ENCODE measurements around the gene PHAX.

The PHAX gene

DNA sequence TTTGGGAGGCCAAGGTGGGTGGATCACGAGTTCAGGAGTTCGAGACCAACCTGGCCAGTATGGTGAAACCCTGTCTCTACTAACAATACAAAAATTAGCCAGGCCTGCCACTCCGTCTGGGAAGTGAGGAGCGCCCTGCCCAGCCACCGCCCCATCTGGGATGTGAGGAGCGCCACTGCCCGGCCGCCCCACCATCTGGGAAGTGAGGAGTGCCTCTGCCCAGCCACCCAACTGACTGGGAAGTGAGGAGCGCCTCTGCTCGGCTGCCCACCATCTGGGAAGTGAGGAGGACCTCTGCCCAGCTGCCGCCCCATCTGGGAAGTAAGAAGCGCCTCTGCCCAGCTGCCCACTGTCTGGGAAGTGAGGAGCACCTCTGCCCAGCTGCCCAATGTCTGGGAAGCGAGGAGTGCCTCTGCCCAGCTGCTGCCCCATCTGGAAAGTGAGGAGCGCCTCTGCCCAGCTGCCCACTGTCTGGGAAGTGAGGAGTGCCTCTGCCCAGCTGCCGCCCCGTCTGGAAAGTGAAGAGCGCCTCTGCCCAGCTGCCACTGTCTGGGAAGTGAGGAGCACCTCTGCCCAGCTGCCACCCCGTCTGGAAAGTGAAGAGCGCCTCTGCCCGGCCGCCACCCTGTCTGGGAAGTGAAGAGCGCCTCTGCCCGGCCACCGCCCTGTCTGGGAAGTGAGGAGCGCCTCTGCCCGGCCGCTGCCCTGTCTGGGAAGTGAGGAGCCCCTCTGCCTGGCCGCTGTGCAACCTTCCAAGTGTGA, 11.0 kb upstream of the PHAX start:
- no peak overlapping the region for H3K27ac ChIP-seq (ENCODE audit: low read length, poor library complexity, severe bottlenecking)
- H3K36me3 ChIP-seq (ENCODE audit: control insufficient read depth in 1 of 2, insufficient read depth in 2 of 2, low read depth in 1 of 2, low read length in 2 of 2) = peaks cover 28 to 42% of the 10 kb centered on the region in 2 experiments
- H3K9ac ChIP-seq (ENCODE audit: low read length) = no peak overlapping the region
- H3K4ac ChIP-seq (ENCODE audit: low read depth in 1 of 2, low read length in 2 of 2) = no peak overlapping the region
- H2AFZ ChIP-seq (ENCODE audit: low read depth, low read length) = no peak overlapping the region
- H3K79me1 ChIP-seq (replicated peaks; ENCODE audit: low read length, poor library complexity, severe bottlenecking) = peaks cover 28% of the 10 kb centered on the region
- 98% methylated on average over 27 of the region's 28 CpGs for WGBS
- no peak overlapping the region for H3K4me3 ChIP-seq (ENCODE audit: insufficient read depth in 1 of 2, low read depth in 1 of 2, low read length in 2 of 2)
- no peak overlapping the region for H2BK120ac ChIP-seq (ENCODE audit: low read depth, low read length)
- no peak overlapping the region for H3K18ac ChIP-seq (ENCODE audit: low read depth in 1 of 2, low read length in 2 of 2)
- H3K9me3 ChIP-seq (ENCODE audit: control insufficient read depth, low read length) = no peaks in the 10 kb centered on the region
- no peak for DNase-seq
- no peak overlapping the region for H4K8ac ChIP-seq (ENCODE audit: low read length)
- H2BK12ac ChIP-seq (ENCODE audit: low read length in 2 of 2) = no peak overlapping the region
- no peak overlapping the region for H2BK15ac ChIP-seq (ENCODE audit: low read depth, poor library complexity, severe bottlenecking)
- H3K4me2 ChIP-seq (ENCODE audit: low read length, poor library complexity, severe bottlenecking) = no peak overlapping the region
- H4K91ac ChIP-seq (ENCODE audit: low read length) = no peak overlapping the region
- H3K23ac ChIP-seq (ENCODE audit: low read length in 2 of 2) = no peak overlapping the region
- H3K4me1 ChIP-seq (ENCODE audit: control insufficient read depth, insufficient read depth, low read depth, low read length) = peaks cover 11% of the 10 kb centered on the region
- no peak overlapping the region for H3K14ac ChIP-seq (ENCODE audit: low read length in 2 of 2)
- H2BK5ac ChIP-seq (ENCODE audit: low read depth, low read length, poor library complexity, severe bottlenecking) = no peak overlapping the region
- no peak overlapping the region for H2AK5ac ChIP-seq (ENCODE audit: low read length, severe bottlenecking)
- no peaks in the 10 kb centered on the region for H3K27me3 ChIP-seq (ENCODE audit: control insufficient read depth in 1 of 2, insufficient read depth in 1 of 2, low read length in 2 of 2)

DNA sequence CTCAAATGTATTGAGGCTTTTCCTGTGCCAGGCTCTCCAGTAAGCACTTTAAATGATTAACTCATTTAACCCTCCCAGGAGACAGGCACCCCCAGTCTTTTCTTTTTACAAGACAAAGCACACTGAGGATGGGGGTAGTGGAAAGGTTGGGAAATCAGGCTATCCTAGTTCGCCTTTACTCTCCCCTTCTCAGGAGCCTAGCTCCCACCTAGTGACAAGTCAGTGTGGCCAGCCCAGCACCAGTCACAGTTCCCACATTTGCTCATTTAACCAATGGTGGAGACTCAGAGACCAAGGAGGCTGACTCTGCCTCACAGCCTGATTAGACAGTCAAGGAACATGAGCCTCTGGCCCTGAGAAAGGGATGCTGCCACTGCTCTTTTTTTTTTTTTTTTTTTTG, 9.2 kb upstream of the PHAX start:
- no peak overlapping the region for H2BK12ac ChIP-seq (ENCODE audit: low read length in 2 of 2)
- no peak overlapping the region for H3K9ac ChIP-seq (ENCODE audit: low read length)
- H3K4me1 ChIP-seq (ENCODE audit: control insufficient read depth, insufficient read depth, low read depth, low read length) = peaks cover 11% of the 10 kb centered on the region
- peaks cover 19 to 28% of the 10 kb centered on the region in 2 experiments for H3K36me3 ChIP-seq (ENCODE audit: control insufficient read depth in 1 of 2, insufficient read depth in 2 of 2, low read depth in 1 of 2, low read length in 2 of 2)
- no peak overlapping the region for H3K14ac ChIP-seq (ENCODE audit: low read length in 2 of 2)
- 100% methylated on average over 1 of the region's 1 CpG for WGBS
- no peak overlapping the region for H3K4me3 ChIP-seq (ENCODE audit: insufficient read depth in 1 of 2, low read depth in 1 of 2, low read length in 2 of 2)
- no peak overlapping the region for H4K8ac ChIP-seq (ENCODE audit: low read length)
- no peak overlapping the region for H3K27ac ChIP-seq (ENCODE audit: low read length, poor library complexity, severe bottlenecking)
- no peak overlapping the region for H2BK15ac ChIP-seq (ENCODE audit: low read depth, poor library complexity, severe bottlenecking)
- no peak overlapping the region for H3K4me2 ChIP-seq (ENCODE audit: low read length, poor library complexity, severe bottlenecking)
- no peak for DNase-seq
- H2BK120ac ChIP-seq (ENCODE audit: low read depth, low read length) = no peak overlapping the region
- peaks cover 23% of the 10 kb centered on the region for H3K79me1 ChIP-seq (replicated peaks; ENCODE audit: low read length, poor library complexity, severe bottlenecking)
- H3K4ac ChIP-seq (ENCODE audit: low read depth in 1 of 2, low read length in 2 of 2) = no peak overlapping the region
- no peak overlapping the region for H2BK5ac ChIP-seq (ENCODE audit: low read depth, low read length, poor library complexity, severe bottlenecking)
- no peak overlapping the region for H2AFZ ChIP-seq (ENCODE audit: low read depth, low read length)
- H3K9me3 ChIP-seq (ENCODE audit: control insufficient read depth, low read length) = no peaks in the 10 kb centered on the region
- no peak overlapping the region for H3K18ac ChIP-seq (ENCODE audit: low read depth in 1 of 2, low read length in 2 of 2)
- no peaks in the 10 kb centered on the region for H3K27me3 ChIP-seq (ENCODE audit: control insufficient read depth in 1 of 2, insufficient read depth in 1 of 2, low read length in 2 of 2)
- no peak overlapping the region for H3K23ac ChIP-seq (ENCODE audit: low read length in 2 of 2)
- H4K91ac ChIP-seq (ENCODE audit: low read length) = no peak overlapping the region
- no peak overlapping the region for H2AK5ac ChIP-seq (ENCODE audit: low read length, severe bottlenecking)

- peak within 1 kb of the TSS; percentile 96 for H3K27ac ChIP-seq (ENCODE audit: low read length, poor library complexity, severe bottlenecking)
- peak; percentile 94 for DNase-seq
- peak within 1 kb of the TSS; percentile 79 for H2BK5ac ChIP-seq (ENCODE audit: low read depth, low read length, poor library complexity, severe bottlenecking)
- peaks cover 11% of the 10 kb centered on the region for H3K4me1 ChIP-seq (ENCODE audit: control insufficient read depth, insufficient read depth, low read depth, low read length)
- H2BK120ac ChIP-seq (ENCODE audit: low read depth, low read length) = peak within 1 kb of the TSS; percentile 90
- no peaks in the 10 kb centered on the region for H3K9me3 ChIP-seq (ENCODE audit: control insufficient read depth, low read length)
- H3K4ac ChIP-seq (ENCODE audit: low read depth in 1 of 2, low read length in 2 of 2) = peak within 1 kb of the TSS; percentile 58 to 82
- H2BK12ac ChIP-seq (ENCODE audit: low read length in 2 of 2) = peak within 1 kb of the TSS in 1 of 2 experiments; percentile 95
- H3K18ac ChIP-seq (ENCODE audit: low read depth in 1 of 2, low read length in 2 of 2) = peak within 1 kb of the TSS; percentile 91 to 96
- peak within 1 kb of the TSS; percentile 87 for H3K9ac ChIP-seq (ENCODE audit: low read length)
- WGBS = under 1% methylated on average over 35 of the region's 44 CpGs
- peak within 1 kb of the TSS; percentile 82 to 86 for H3K4me3 ChIP-seq (ENCODE audit: insufficient read depth in 1 of 2, low read depth in 1 of 2, low read length in 2 of 2)
- peaks cover 17% of the 10 kb centered on the region for H3K79me1 ChIP-seq (replicated peaks; ENCODE audit: low read length, poor library complexity, severe bottlenecking)
- H2BK15ac ChIP-seq (ENCODE audit: low read depth, poor library complexity, severe bottlenecking) = peak within 1 kb of the TSS; percentile 48
- peak within 1 kb of the TSS; percentile 80 for H4K8ac ChIP-seq (ENCODE audit: low read length)
- H2AFZ ChIP-seq (ENCODE audit: low read depth, low read length) = peak within 1 kb of the TSS; percentile 96
- peak within 1 kb of the TSS in 1 of 2 experiments; percentile 92 for H3K14ac ChIP-seq (ENCODE audit: low read length in 2 of 2)
- H3K4me2 ChIP-seq (ENCODE audit: low read length, poor library complexity, severe bottlenecking) = peak within 1 kb of the TSS; percentile 84
- no peak within 1 kb of the TSS for H2AK5ac ChIP-seq (ENCODE audit: low read length, severe bottlenecking)
- H3K23ac ChIP-seq (ENCODE audit: low read length in 2 of 2) = peak within 1 kb of the TSS in 1 of 2 experiments; percentile 83
- peak within 1 kb of the TSS; percentile 66 for H4K91ac ChIP-seq (ENCODE audit: low read length)
- H3K27me3 ChIP-seq (ENCODE audit: control insufficient read depth in 1 of 2, insufficient read depth in 1 of 2, low read length in 2 of 2) = no peaks in the 10 kb centered on the region
- peaks cover 13 to 15% of the 10 kb centered on the region in 2 experiments for H3K36me3 ChIP-seq (ENCODE audit: control insufficient read depth in 1 of 2, insufficient read depth in 2 of 2, low read depth in 1 of 2, low read length in 2 of 2)
These were observed 5.8 kb upstream of the PHAX start, which contains the start of gene ALDH7A1 for GRCh38 chr5:126594748-126595485. Gene ALDH7A1, minus strand, starts transcription at chr5:126595219. Its CDS starts 21 bp downstream, at chr5:126595198.
